ENCODE measurements around the gene PCSK2.

PCSK2 gene

GRCh38 chr20:17273717-17274116, 46.9 kb downstream of the PCSK2 start:
- DNase-seq: no peak

- no peak for DNase-seq
Observed at GRCh38 chr20:17276101-17276500, 49.3 kb downstream of the PCSK2 start.

GRCh38 chr20:17281478-17281877, 54.6 kb downstream of the PCSK2 start:
- DNase-seq: peak; percentile 48 to 65

GRCh38 chr20:17282501-17282900, 55.7 kb downstream of the PCSK2 start:
- DNase-seq: no peak

GRCh38 chr20:17287503-17287902, 60.7 kb downstream of the PCSK2 start:
- no peak for DNase-seq

GRCh38 chr20:17287998-17288397, 61.2 kb downstream of the PCSK2 start:
- no peak for DNase-seq

GRCh38 chr20:17295151-17295726, 68.4 kb downstream of the PCSK2 start:
- DNase-seq: no peak

GRCh38 chr20:17295991-17296390, 69.2 kb downstream of the PCSK2 start:
- no peak for DNase-seq

- DNase-seq: no peak
Observed at GRCh38 chr20:17298171-17298570, 71.3 kb downstream of the PCSK2 start.

GRCh38 chr20:17298751-17299150, 71.9 kb downstream of the PCSK2 start:
- no peak for DNase-seq

GRCh38 chr20:17300113-17300512, 73.3 kb downstream of the PCSK2 start:
- DNase-seq: no peak

GRCh38 chr20:17304774-17305173, 77.9 kb downstream of the PCSK2 start:
- no peak for DNase-seq

- DNase-seq: no peak
Observed at GRCh38 chr20:17306427-17306826, 79.6 kb downstream of the PCSK2 start.

- DNase-seq: no peak
Observed at GRCh38 chr20:17314264-17314663, 87.4 kb downstream of the PCSK2 start.

GRCh38 chr20:17315407-17316231, 88.8 kb downstream of the PCSK2 start:
- no peak for DNase-seq

- DNase-seq: no peak
Observed at GRCh38 chr20:17316316-17317038, 89.6 kb downstream of the PCSK2 start.

- DNase-seq: peak in 1 of 2 experiments; percentile 53
Observed at GRCh38 chr20:17317341-17317740, 90.5 kb downstream of the PCSK2 start.

GRCh38 chr20:17320456-17320855, 93.6 kb downstream of the PCSK2 start:
- no peak for DNase-seq

- DNase-seq: no peak
Observed at GRCh38 chr20:17326096-17326495, 99.3 kb downstream of the PCSK2 start.

GRCh38 chr20:17327185-17328148, 100.6 kb downstream of the PCSK2 start:
- DNase-seq: peak; percentile 58 to 82

GRCh38 chr20:17334932-17335331, 108.1 kb downstream of the PCSK2 start:
- no peak for DNase-seq

GRCh38 chr20:17339000-17339399, 112.2 kb downstream of the PCSK2 start:
- DNase-seq: no peak

GRCh38 chr20:17343091-17343490, 116.3 kb downstream of the PCSK2 start:
- no peak for DNase-seq

All from NCI-H524 (cell line).